H1 (cell line): ENCODE data around the gene EGFL6. TPM values are rescaled to one million over a fixed set of nuclear protein-coding genes. Genes with fewer than 3 reads are reported as not detected.

ENCODE experiments used
- HDAC6 ChIP-seq: IDR thresholded peaks from one replicate; pipeline ENCODE4 v1.7.1; 2012; ENCODE audit warnings: low read depth, mild to moderate bottlenecking, inconsistent platforms, low read length, moderate library complexity
- JUND ChIP-seq: IDR thresholded peaks from 2 replicates; pipeline ENCODE4 v1.6.1; 2011; ENCODE audit warnings: mild to moderate bottlenecking, improper control_type of control experiment, low read length
- MAFK ChIP-seq: IDR thresholded peaks from 2 replicates; pipeline ENCODE4 v1.6.1; 2012; ENCODE audit warnings: low read depth, mild to moderate bottlenecking, improper control_type of control experiment, low read length
- PHF8 ChIP-seq: fragments of 200-600 bp; sonication (generic); conservative IDR thresholded peaks from 2 replicates; pipeline ENCODE4 v1.7.1; 2012; ENCODE audit warnings: low read depth, mild to moderate bottlenecking, inconsistent platforms, low read length, moderate library complexity
- SP4 ChIP-seq: IDR thresholded peaks from 2 replicates; pipeline ENCODE4 v1.6.1; 2012; ENCODE audit warnings: low read length, inconsistent platforms
- polyA plus RNA-seq, 7 experiments: library from polyadenylated mRNA; depleted of rRNA in 3 of 7; stranded (reverse) in 5 of 7; unstranded in 2 of 7; fragments of >200 nt in 5 of 7; fragments of 200-250 nt in 2 of 7; gene quantifications; 1 replicate in 5 of 7; 2 replicates in 1 of 7; 4 replicates in 1 of 7; pipeline versions ENCODE4 v1.2.1 to v1.2.3, GENCODE V29; 2011 to 2013; ENCODE audit warnings: missing spikeins in 2 of 7, mixed read lengths in 2 of 7
- total RNA-seq: library from RNA; stranded (reverse); fragmentation: NEBNext Ultra II Directional; extraction: Animal tissue kit (Norgen Biotek cat#: 25700); gene quantifications from 2 replicates; pipeline ENCODE4 v1.2.1, GENCODE V29; 2021

The EGFL6 gene
- total and polyA plus RNA-seq, 2 of the 8 experiments (the other 6 are each of a cell fraction or from before 2014, with no cell fraction given): 0.93 to 1.1 TPM

DNA sequence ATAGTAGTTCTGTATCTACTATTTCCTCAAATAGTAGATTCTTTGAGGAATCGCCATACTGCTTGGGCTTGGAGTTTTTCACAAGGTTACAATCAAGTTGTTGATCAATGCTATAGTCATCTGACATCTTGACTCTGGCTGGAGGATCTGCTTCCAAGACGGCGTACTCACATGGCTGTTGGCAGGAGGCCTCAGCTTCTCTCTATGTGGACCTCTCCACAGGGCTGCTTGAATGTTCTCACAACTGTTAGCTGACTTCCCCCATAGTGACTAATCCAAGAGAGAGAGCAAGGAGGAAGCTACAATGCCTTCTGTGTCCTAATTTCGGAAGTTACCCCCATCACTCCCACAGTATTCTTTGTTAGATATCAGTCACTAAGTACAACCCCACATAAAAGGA, 10.3 kb downstream of the EGFL6 start (continued):
- TF ChIP-seq PHF8 (no peak), HDAC6 (no peak), SP4 (no peak), JUND (no peak), MAFK (no peak)
